HPDE6-E6E7 (cell line): ENCODE results near the gene HCN2.

Source experiments
- DNase-seq: peaks from one replicate; pipeline ENCODE4 v3.0.0; 2011; ENCODE audit warnings: missing footprints; ENCODE audit errors: extremely low spot score

Gene HCN2

DNA sequence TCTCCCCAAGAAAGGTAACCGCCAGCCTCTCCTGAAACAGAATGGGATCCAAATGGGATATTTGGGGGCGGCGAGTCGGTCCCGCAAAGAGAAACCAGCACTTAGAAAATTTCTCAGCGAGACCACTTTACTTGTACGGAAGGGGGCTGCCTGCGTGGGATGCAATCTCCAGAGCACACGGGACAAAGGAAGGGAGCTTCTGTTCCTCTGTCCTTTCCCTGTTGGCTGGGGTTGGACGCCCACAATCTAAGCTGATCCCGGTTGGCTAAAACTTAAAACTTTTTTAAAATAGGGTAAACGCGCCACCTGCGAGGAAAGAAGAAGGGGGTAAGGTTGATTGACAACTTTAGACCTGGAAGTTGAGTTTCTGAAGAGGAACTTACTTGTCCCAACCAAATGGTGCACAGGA is 18.1 kb upstream of the HCN2 start:
- no peak for DNase-seq

- peak; percentile 97 for DNase-seq
Measured at GRCh38 chr19:572140-572742, 17.4 kb upstream of the HCN2 start, which contains the start of gene BSG. TSS of gene BSG (plus strand) at chr19:572596. CDS start at chr19:572635, 39 bp downstream.

DNA sequence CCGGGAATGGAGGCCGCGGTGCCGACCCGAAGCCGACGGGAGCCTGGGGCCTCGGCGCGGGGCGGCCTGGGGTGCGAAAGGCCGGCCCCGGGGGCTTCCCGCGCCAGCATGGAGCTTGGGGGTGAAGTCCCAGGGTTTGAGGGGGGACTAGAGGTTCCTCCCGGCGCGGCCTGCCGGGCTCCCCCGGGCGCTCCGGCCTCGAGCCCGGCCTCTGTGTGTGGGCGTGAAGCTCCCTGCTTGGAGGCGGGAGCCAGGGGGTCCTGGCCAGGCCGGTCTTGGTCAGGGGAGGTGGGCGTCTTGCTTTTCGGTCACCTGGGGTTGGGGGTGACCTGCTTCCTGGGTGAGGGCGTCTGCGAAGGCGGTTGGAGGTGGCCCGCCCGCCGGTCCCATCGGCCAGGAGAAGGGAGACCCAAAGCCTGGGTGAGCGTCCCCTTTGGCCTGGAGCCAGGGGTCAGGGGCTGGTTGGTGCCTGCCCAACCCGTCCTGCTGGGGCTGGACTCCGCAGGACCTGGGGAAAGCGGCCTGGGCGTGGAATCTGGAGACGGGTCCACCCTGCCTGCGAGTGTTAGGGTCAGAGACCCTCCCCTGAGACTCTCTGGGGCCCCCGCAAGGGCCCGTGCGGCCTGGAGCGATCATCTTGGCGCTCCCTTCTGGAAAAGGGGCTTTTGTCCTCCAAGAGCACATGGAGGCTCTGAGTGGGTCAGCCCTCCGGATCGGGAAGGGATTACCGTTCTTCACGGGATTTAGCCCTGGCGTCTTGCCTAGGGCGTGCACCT is 16.8 kb upstream of the HCN2 start:
- no peak for DNase-seq

DNA sequence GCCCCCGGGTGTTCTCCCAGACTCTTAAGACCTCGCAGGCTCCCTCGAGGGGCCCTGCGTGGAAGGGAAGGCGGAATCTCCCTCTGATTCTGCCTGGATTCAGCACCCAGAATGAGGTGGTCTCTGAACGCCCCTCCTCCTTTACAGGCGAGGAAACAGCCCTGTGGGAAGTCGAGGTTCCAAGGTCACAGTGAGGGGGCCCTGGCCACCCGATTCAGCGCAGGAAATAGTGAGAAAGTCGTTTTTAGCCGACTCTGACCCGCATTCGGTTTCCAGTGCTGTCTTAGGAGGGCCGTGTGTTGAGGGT is 16.2 kb upstream of the HCN2 start:
- no peak for DNase-seq

DNA sequence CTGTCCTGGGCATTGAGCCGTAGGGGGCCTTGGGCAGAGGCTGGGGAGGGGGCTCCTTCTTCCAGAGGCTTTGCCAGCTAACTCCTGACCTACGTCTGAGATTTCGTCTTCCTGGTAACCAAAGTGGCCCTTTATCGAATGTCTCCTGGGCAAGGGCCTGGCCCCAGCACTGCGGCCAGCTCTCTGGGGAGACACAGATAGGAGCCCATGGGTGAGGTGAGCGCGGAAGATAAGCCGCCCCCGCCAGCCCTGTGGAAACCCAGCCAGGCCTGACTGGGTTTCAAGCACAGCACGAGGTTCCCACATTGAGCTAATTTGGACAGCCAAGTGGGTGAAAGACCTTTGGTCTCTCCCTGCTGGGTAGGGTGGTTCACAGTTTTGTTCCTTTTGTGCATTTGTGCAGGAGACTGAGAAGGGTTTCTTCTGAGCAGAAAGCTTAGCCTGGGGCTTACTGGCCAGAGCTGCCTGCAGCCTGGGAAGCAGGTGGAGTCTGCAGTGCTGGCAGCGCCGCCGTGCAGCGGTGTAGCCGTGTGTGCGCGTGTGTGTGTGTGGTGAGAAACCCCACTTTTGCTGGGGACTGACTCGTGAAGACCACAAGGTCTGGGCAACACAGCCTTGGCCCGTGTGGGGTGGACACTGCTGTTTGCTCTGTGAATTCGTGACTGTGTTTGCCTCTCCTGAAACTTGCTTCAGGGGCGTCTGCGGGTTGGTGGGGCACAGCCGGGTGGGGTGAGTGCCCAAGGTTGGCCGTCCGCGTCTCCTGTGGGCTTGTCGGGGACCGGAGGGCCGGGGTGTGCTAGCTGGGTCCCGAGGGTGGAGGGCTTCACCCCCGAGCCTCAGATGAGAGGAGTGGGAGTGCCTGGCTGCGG is 14.8 kb upstream of the HCN2 start:
- DNase-seq, result no peak

DNA sequence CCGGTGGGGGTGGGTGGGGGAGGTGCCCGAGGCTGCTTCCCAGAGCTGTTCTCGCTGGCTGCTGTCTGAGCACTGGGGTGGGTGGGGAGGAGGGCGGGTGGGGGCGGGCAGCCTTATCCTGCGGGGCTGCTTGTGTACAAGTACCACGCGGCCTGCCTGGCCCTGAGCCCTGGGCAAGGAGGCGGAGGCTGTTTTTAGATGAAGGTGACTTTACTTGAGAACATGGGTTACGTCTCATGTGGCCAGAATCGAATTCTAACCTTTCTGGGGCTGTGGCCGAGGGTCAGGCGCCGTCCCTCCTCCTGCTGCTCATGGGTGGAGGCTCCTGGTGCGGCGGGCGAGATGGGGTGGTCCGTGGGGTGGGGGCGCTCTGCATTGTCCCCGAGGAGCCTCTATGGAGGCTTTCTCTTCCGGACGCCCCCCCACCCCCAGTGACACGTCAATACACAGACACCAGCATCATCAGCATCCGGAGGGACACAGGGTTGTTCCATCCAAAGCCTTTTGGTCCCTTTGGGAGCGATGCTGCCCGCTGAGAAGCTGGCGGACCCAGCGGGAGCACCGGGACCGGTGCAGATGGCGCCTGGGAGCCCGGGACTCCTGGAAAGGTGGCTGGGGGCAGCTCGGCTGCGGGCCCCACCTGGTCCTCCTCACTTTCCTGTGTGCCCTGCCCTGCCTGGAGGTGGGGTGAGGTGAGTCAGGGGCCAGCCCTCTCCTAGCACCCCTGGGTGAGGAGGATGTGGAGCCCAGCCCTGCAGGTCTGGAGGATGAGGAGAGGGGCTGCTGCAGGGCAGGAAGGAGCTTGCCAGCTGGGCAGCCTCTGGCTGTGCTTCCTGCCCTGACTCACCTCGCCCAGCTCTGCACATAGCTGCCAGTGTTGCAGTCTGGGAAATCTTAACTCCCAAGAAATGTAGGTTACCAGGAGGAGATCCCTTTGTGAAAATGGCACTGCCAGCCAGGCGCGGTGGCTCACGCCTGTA is 13.9 kb upstream of the HCN2 start:
- DNase-seq, result no peak

DNA sequence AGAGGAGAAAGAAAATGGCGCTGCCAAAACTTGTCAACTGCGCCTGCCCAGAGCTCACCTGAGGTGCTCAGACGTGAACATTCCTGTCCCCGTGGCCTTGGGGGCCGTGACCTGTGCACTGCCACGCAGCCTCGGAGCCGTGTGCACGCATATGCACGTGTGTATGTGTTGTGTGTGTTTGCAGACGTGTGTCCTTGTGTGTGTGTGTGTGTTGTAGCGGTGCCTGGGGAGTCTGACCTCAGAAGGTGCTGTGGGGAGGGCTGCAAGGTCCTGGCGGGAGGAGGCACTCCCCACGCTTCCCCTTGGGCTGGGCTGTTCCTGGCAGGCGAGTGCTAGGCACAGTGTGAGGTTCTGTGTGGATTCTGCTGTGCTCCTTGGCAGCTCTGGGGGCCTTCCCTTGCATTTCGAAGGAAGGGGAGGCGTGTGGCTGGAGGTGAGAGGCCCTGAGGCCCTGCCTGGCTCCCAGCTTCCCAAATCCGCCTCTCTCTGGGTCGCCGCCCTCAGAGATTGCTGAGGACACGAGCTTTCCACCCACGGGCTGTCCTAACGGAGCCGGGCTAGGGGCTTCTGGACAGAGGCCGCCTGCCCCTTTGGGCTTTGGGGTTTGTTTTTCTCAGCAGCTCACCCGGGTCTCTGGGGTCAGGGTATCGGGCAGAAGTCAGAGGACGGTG is 12.8 kb upstream of the HCN2 start:
- no peak for DNase-seq

- no peak for DNase-seq
Measured at GRCh38 chr19:577439-578392, 12.0 kb upstream of the HCN2 start.

- no peak for DNase-seq
Measured at GRCh38 chr19:579111-579841, 10.4 kb upstream of the HCN2 start.

DNA sequence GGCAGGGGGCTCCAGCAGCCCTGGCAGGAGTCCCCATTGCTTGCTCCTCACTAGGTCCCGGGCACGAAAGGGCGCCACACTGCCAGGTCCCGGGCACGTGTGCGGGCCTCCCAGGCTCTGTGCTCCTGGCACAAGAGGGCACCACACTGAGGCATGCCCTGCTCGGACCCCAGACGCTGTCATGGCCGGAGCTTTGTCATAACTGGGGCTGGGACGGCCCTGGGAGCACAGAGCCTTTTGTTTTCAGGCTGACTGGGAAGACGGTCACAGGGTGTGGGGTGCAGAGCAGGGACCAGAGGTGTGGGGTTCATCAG is 9.9 kb upstream of the HCN2 start:
- no peak for DNase-seq

GRCh38 chr19:580274-580835 is 9.3 kb upstream of the HCN2 start:
- DNase-seq, result no peak

DNA sequence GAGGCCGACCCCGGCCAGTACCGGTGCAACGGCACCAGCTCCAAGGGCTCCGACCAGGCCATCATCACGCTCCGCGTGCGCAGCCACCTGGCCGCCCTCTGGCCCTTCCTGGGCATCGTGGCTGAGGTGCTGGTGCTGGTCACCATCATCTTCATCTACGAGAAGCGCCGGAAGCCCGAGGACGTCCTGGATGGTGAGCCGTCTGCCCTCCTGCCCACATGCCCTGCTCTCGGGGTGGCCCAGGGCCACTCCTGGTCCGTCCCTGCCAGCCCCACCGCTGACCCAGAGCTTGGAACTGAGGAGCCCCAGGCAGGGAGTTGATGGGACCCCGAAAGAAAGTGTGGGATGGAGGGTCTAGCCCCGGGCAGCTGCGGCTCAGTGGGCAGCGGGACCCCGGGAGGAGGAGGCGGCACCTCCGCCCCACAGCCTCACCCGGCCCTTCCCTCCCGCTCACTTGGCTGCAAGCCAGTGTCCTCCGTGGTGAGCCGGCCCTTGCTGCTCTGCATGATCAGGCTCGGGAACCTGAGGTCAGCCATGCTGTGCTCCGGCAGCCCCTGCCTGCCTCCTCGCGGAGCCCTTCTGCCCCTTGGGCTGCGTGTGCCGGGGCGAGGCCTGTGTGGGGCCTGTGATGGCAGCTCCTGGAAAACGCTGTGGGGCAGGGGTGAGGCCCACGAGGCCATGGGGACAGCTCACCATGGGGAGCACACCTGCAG is 8.1 kb upstream of the HCN2 start:
- DNase-seq, result no peak

GRCh38 chr19:582497-583197 is 7.0 kb upstream of the HCN2 start:
- DNase-seq, result no peak

GRCh38 chr19:583198-583967 is 6.3 kb upstream of the HCN2 start:
- no peak for DNase-seq

- no peak for DNase-seq
Measured at GRCh38 chr19:583968-584239, 5.8 kb upstream of the HCN2 start.

- no peak for DNase-seq
Measured at GRCh38 chr19:584240-585001, 5.3 kb upstream of the HCN2 start.
